H9 (cell line): ENCODE measurements around the gene ZMPSTE24. TPM values are rescaled to one million over a fixed set of nuclear protein-coding genes. Genes with fewer than 3 reads are reported as not detected.

ENCODE experiments used
- DNase-seq: peaks from one replicate; pipeline ENCODE4 v3.0.0-alpha.2; 2017
- H2AFZ ChIP-seq: one replicate; pipeline ENCODE4 v1.6.1; 2013; ENCODE audit warnings: mild to moderate bottlenecking, low read length, control low read depth, moderate library complexity
- H2AK5ac ChIP-seq: 2 replicates; pipeline ENCODE4 v1.6.1; 2013; ENCODE audit warnings: low read length, control low read depth, mixed read lengths; ENCODE audit not compliant: insufficient read length
- H2BK120ac ChIP-seq: one replicate; pipeline ENCODE4 v1.6.1; 2013; ENCODE audit warnings: low read depth, mild to moderate bottlenecking, low read length, control low read depth, inconsistent platforms; ENCODE audit not compliant: poor library complexity, severe bottlenecking
- H2BK12ac ChIP-seq: 2 replicates; pipeline ENCODE4 v1.6.1; 2013; ENCODE audit warnings: low read length, control low read depth, mixed read lengths, low read depth; ENCODE audit not compliant: insufficient read length
- H2BK15ac ChIP-seq: 2 replicates; pipeline ENCODE4 v1.6.1; 2013; ENCODE audit warnings: low read depth, low read length, control low read depth
- H2BK20ac ChIP-seq: one replicate; pipeline ENCODE4 v1.6.1; 2013; ENCODE audit warnings: low read depth, mild to moderate bottlenecking, low read length, control low read depth, inconsistent platforms; ENCODE audit not compliant: poor library complexity, severe bottlenecking
- H2BK5ac ChIP-seq: 2 replicates; pipeline ENCODE4 v1.6.1; 2013; ENCODE audit warnings: low read length, control low read depth, mixed read lengths; ENCODE audit not compliant: insufficient read length
- H3K14ac ChIP-seq: 2 replicates; pipeline ENCODE4 v1.6.1; 2013; ENCODE audit warnings: low read length, control low read depth; ENCODE audit not compliant: insufficient read depth
- H3K18ac ChIP-seq: 2 replicates; pipeline ENCODE4 v1.6.1; 2013; ENCODE audit warnings: low read depth, mild to moderate bottlenecking, mixed read lengths, low read length, control low read depth; ENCODE audit not compliant: insufficient read length
- H3K23ac ChIP-seq: 2 replicates; pipeline ENCODE4 v1.6.1; 2013; ENCODE audit warnings: low read length, control low read depth, mixed read lengths, low read depth; ENCODE audit not compliant: insufficient read length
- H3K23me2 ChIP-seq: 2 replicates; pipeline ENCODE4 v1.6.1; 2013; ENCODE audit warnings: low read depth, mild to moderate bottlenecking, mixed read lengths, low read length, control low read depth; ENCODE audit not compliant: insufficient read length, poor library complexity, severe bottlenecking
- H3K27ac ChIP-seq: 2 replicates; pipeline ENCODE4 v1.5.1; 2013; ENCODE audit warnings: low read length, control low read depth, mixed read lengths, low read depth; ENCODE audit not compliant: insufficient read length
- H3K27me3 ChIP-seq: 2 replicates; pipeline ENCODE4 v1.6.1; 2013; ENCODE audit warnings: low read length, control low read depth, inconsistent platforms; ENCODE audit not compliant: insufficient read depth
- H3K4ac ChIP-seq: 2 replicates; pipeline ENCODE4 v1.6.1; 2013; ENCODE audit warnings: low read depth, mild to moderate bottlenecking, control low read depth, inconsistent platforms, low read length, moderate library complexity
- H3K4me1 ChIP-seq: 2 replicates; pipeline ENCODE4 v1.6.1; 2013; ENCODE audit warnings: low read length, control low read depth, inconsistent platforms; ENCODE audit not compliant: insufficient read depth
- H3K4me2 ChIP-seq: 2 replicates; pipeline ENCODE4 v1.6.1; 2013; ENCODE audit warnings: low read length, control low read depth, mixed read lengths; ENCODE audit not compliant: insufficient read length, insufficient read depth
- H3K56ac ChIP-seq: 2 replicates; pipeline ENCODE4 v1.6.1; 2013; ENCODE audit warnings: low read depth, mild to moderate bottlenecking, mixed read lengths, low read length, control low read depth; ENCODE audit not compliant: insufficient read length
- H3K79me1 ChIP-seq: 2 replicates; pipeline ENCODE4 v1.6.1; 2013; ENCODE audit warnings: low read depth, mild to moderate bottlenecking, moderate library complexity, low read length, control low read depth, inconsistent platforms; ENCODE audit not compliant: insufficient read depth, poor library complexity, severe bottlenecking
- H3K79me2 ChIP-seq: 2 replicates; pipeline ENCODE4 v1.6.1; 2013; ENCODE audit warnings: low read length, control low read depth, inconsistent platforms; ENCODE audit not compliant: insufficient read depth
- H3K9ac ChIP-seq: 2 replicates; pipeline ENCODE4 v1.6.1; 2013; ENCODE audit warnings: low read length, control low read depth, mixed read lengths; ENCODE audit not compliant: insufficient read length; ENCODE audit errors: extremely low read depth
- H3K9me3 ChIP-seq: one replicate; pipeline ENCODE4 v1.6.1; 2013; ENCODE audit warnings: low read depth, low read length, inconsistent platforms; ENCODE audit not compliant: control insufficient read depth
- H3T11ph ChIP-seq: one replicate; pipeline ENCODE4 v1.6.1; 2013; ENCODE audit warnings: mild to moderate bottlenecking, low read length, control low read depth, inconsistent platforms
- H4K20me1 ChIP-seq: one replicate; pipeline ENCODE4 v1.6.1; 2013; ENCODE audit not compliant: control insufficient read depth, insufficient read length, insufficient read depth
- H4K5ac ChIP-seq: 2 replicates; pipeline ENCODE4 v1.6.1; 2013; ENCODE audit warnings: low read depth, mild to moderate bottlenecking, mixed read lengths, low read length, control low read depth; ENCODE audit not compliant: insufficient read length
- H4K8ac ChIP-seq: replicated peaks from 2 replicates; pipeline ENCODE4 v1.6.1; 2013; ENCODE audit warnings: low read length, control low read depth, mixed read lengths, low read depth; ENCODE audit not compliant: insufficient read length
- H4K91ac ChIP-seq: 2 replicates; pipeline ENCODE4 v1.6.1; 2013; ENCODE audit warnings: low read depth, mild to moderate bottlenecking, moderate library complexity, mixed read lengths, low read length, control low read depth; ENCODE audit not compliant: insufficient read length
- H3K27ac Mint-ChIP-seq, 3 experiments: 2 replicates in 2 of 3; 3 replicates in 1 of 3; pipeline ENCODE4 v1.8.0; 2020 to 2021; ENCODE audit warnings: mixed read lengths in 3 of 3, mild to moderate bottlenecking in 1 of 3, moderate library complexity in 1 of 3
- H3K27me3 Mint-ChIP-seq: 2 replicates; pipeline ENCODE4 v1.8.0; 2021; ENCODE audit warnings: low read depth, mild to moderate bottlenecking, moderate library complexity, mixed read lengths
- H3K36me3 Mint-ChIP-seq, 3 experiments: 2 replicates in 2 of 3; 3 replicates in 1 of 3; pipeline ENCODE4 v1.8.0; 2020 to 2021; ENCODE audit warnings: low read depth in 3 of 3, mixed read lengths in 3 of 3; ENCODE audit not compliant: insufficient read depth in 1 of 3
- H3K4me1 Mint-ChIP-seq, 2 experiments: 2 replicates each; pipeline ENCODE4 v1.8.0; 2020; ENCODE audit warnings: mixed read lengths in 2 of 2
- H3K4me3 Mint-ChIP-seq, 2 experiments: 2 replicates in 1 of 2; 3 replicates in 1 of 2; pipeline ENCODE4 v1.8.0; 2020 to 2021; ENCODE audit warnings: mild to moderate bottlenecking in 2 of 2, mixed read lengths in 2 of 2, moderate library complexity in 1 of 2
- H3K9me3 Mint-ChIP-seq, 2 experiments: 2 replicates in 1 of 2; 3 replicates in 1 of 2; pipeline ENCODE4 v1.8.0; 2020; ENCODE audit warnings: mild to moderate bottlenecking in 2 of 2, mixed read lengths in 2 of 2, moderate library complexity in 1 of 2
- WGBS: extraction: QIAGEN DNeasy Blood & Tissue Kit; methylation state at CpG from one replicate; pipeline ENCODE4 v1.1.7; 2013; ENCODE audit warnings: missing lambda C conversion rate, low lambda C conversion rate, mixed read lengths; ENCODE audit not compliant: insufficient read length; ENCODE audit errors: extremely low coverage; 5-methylcytosine and 5-hydroxymethylcytosine counted together
- total RNA-seq: library from RNA; stranded (reverse); gene quantifications from 2 replicates; pipeline ENCODE4 v1.2.1, GENCODE V29; 2021
- TF ChIP-seq, protein P1 (sequence below): fragments of 200-600 bp; sonication (generic); conservative IDR thresholded peaks from 3 replicates; pipeline ENCODE4 v1.8.0; 2021; ENCODE audit warnings: antibody characterized with exemption, mild to moderate bottlenecking

The ZMPSTE24 gene
- total RNA-seq, 1 experiment from 2014 or later = 47.6 TPM

DNA sequence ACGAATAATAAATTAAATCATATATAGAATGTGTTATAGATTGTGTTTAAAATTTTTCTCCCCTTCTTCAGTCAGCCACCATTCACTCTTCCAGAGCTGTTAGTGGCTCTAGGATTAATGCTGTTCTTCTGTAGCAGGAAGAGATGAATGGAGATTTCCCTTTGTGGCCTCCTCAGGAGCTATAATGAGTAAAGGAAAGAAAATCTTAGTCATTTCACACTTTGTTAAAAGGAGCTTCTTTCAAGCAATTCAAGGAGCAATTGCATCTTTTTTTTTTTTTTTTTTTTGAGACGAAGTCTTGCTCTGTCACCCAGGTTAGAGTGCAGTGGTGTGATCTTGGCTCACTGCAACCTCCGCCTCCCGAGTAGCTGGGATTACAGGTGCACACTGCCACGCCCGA is 34.0 kb upstream of the ZMPSTE24 start:
- Mint-ChIP-seq H3K27me3 (no peaks in the 10 kb centered on the region), H3K4me3 (no peak overlapping the region), H3K4me1 (no peaks in the 10 kb centered on the region), H3K9me3 (no peaks in the 10 kb centered on the region), H3K27ac (no peak overlapping the region), H3K36me3 (peaks cover 0 to 6% (median 1%) of the 10 kb centered on the region in 3 experiments; a peak in 5 of 7 replicates)
- Histone ChIP-seq H3K4me1 (no peaks in the 10 kb centered on the region), H4K5ac (no peak overlapping the region), H2BK15ac (no peak overlapping the region), H3K18ac (no peak overlapping the region), H2AFZ (no peak overlapping the region), H3K9me3 (no peaks in the 10 kb centered on the region), H3K23ac (no peak overlapping the region), H4K91ac (no peak overlapping the region), H4K8ac (no peak overlapping the region), H3T11ph (no peak overlapping the region), H3K9ac (no peak overlapping the region), H3K23me2 (no peaks in the 10 kb centered on the region), H3K14ac (no peak overlapping the region), H3K4ac (no peak overlapping the region), H3K4me2 (no peak overlapping the region), H3K79me1 (no peaks in the 10 kb centered on the region), H3K27ac (no peak overlapping the region), H2BK120ac (no peak overlapping the region), H2AK5ac (no peak overlapping the region), H2BK20ac (no peak overlapping the region), H2BK5ac (no peak overlapping the region), H2BK12ac (no peak overlapping the region), H3K56ac (no peak overlapping the region), H3K79me2 (no peaks in the 10 kb centered on the region), H3K27me3 (no peaks in the 10 kb centered on the region), H4K20me1 (no peaks in the 10 kb centered on the region)
- WGBS = no CpG with 5 or more reads among the region's 6 CpGs
- TF ChIP-seq, protein P1, sequence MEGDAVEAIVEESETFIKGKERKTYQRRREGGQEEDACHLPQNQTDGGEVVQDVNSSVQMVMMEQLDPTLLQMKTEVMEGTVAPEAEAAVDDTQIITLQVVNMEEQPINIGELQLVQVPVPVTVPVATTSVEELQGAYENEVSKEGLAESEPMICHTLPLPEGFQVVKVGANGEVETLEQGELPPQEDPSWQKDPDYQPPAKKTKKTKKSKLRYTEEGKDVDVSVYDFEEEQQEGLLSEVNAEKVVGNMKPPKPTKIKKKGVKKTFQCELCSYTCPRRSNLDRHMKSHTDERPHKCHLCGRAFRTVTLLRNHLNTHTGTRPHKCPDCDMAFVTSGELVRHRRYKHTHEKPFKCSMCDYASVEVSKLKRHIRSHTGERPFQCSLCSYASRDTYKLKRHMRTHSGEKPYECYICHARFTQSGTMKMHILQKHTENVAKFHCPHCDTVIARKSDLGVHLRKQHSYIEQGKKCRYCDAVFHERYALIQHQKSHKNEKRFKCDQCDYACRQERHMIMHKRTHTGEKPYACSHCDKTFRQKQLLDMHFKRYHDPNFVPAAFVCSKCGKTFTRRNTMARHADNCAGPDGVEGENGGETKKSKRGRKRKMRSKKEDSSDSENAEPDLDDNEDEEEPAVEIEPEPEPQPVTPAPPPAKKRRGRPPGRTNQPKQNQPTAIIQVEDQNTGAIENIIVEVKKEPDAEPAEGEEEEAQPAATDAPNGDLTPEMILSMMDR = no peak
- no peak for DNase-seq
